Progenitor cell of endocrine pancreas (in vitro differentiated cells): ENCODE data around the gene PARVA. TPM values are rescaled to one million over a fixed set of nuclear protein-coding genes. Genes with fewer than 3 reads are reported as not detected.

Experiments used
- DNase-seq: peaks from one replicate; pipeline ENCODE4 v3.0.0; 2021; ENCODE audit warnings: low spot score; ENCODE audit not compliant: unreplicated experiment
- H3K27ac Mint-ChIP-seq: 2 replicates; pipeline ENCODE4 v1.8.0; 2021; ENCODE audit warnings: mild to moderate bottlenecking, moderate library complexity, mixed read lengths
- H3K27me3 Mint-ChIP-seq: 2 replicates; pipeline ENCODE4 v1.8.0; 2021; ENCODE audit warnings: mixed read lengths
- H3K36me3 Mint-ChIP-seq: 2 replicates; pipeline ENCODE4 v1.8.0; 2022; ENCODE audit warnings: mixed read lengths; ENCODE audit not compliant: insufficient read depth
- H3K4me1 Mint-ChIP-seq: 2 replicates; pipeline ENCODE4 v1.8.0; 2021; ENCODE audit warnings: low read depth, mixed read lengths
- H3K4me3 Mint-ChIP-seq: 2 replicates; pipeline ENCODE4 v1.8.0; 2021; ENCODE audit warnings: low read depth, mild to moderate bottlenecking, moderate library complexity, mixed read lengths
- H3K9me3 Mint-ChIP-seq: 2 replicates; pipeline ENCODE4 v1.8.0; 2021; ENCODE audit warnings: low read depth, mixed read lengths
- total RNA-seq: library from RNA; stranded (reverse); gene quantifications from 2 replicates; pipeline ENCODE4 v1.2.1, GENCODE V29; 2021
- TF ChIP-seq, protein P1 (sequence below): fragments of 200-600 bp; sonication (generic); IDR thresholded peaks from one replicate; pipeline ENCODE4 v1.5.0; 2021; ENCODE audit warnings: antibody characterized with exemption, mild to moderate bottlenecking; ENCODE audit not compliant: unreplicated experiment

PARVA gene
- total RNA-seq, 1 donor from 2014 or later, result 49.3 TPM

DNA sequence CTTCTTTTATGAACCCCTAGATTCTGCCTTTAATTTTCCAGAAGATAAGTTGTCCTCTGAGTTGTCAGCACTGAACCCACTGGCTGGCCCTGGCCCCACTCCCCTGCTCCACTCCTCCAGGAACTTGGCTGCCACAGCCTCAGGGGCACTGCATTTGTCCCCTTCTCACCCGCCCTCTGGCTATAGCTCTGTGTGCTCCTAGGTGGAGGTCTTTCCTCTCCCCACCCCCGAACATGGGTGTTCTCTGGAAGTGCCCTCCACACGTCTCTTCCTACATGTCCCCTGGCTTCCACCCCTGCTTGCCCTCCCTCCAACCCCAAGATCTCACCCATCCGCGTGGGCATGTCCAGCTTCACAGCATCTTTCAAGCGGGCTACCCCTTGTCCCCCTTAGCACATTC is 159.2 kb downstream of the PARVA start:
- TF ChIP-seq, protein P1, sequence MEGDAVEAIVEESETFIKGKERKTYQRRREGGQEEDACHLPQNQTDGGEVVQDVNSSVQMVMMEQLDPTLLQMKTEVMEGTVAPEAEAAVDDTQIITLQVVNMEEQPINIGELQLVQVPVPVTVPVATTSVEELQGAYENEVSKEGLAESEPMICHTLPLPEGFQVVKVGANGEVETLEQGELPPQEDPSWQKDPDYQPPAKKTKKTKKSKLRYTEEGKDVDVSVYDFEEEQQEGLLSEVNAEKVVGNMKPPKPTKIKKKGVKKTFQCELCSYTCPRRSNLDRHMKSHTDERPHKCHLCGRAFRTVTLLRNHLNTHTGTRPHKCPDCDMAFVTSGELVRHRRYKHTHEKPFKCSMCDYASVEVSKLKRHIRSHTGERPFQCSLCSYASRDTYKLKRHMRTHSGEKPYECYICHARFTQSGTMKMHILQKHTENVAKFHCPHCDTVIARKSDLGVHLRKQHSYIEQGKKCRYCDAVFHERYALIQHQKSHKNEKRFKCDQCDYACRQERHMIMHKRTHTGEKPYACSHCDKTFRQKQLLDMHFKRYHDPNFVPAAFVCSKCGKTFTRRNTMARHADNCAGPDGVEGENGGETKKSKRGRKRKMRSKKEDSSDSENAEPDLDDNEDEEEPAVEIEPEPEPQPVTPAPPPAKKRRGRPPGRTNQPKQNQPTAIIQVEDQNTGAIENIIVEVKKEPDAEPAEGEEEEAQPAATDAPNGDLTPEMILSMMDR, result no peak
- Mint-ChIP-seq H3K36me3 (peaks cover 3% of the 10 kb centered on the region), H3K4me1 (peaks cover 18% of the 10 kb centered on the region), H3K27ac (no peak overlapping the region), H3K9me3 (no peaks in the 10 kb centered on the region), H3K4me3 (no peak overlapping the region), H3K27me3 (peaks cover 12% of the 10 kb centered on the region)
- no peak for DNase-seq

DNA sequence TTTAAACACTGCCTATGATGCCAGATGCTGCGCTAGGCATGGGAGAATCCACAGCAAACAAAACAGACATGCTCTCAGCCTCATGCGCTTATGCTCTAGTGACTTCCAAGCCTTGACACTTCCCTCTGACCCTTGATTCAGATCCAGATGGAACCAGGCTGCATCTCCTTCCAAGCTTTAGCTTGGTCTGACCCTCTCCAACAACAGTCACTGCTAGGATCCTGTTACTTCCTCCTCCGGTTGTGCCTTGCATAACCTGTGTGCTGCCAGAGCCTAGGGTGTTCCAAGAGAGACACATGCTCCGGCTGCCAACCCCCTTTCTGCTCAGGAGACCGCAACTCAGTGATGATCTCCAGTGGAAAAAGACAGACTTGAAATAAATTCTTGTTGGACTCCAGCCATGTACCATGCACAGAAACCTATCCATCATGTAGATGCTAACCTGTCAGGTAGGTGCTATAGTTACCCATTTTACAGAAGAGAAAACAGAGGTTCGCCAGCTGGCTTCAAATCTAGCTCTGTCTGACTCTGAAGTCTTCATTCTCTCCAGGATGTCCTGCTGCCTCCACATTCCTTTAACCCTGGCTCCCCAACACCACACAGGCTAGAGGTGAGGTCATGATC is 160.5 kb downstream of the PARVA start:
- H3K27ac Mint-ChIP-seq, result peak overlapping the region; percentile 1
- no peaks in the 10 kb centered on the region for H3K9me3 Mint-ChIP-seq

DNA sequence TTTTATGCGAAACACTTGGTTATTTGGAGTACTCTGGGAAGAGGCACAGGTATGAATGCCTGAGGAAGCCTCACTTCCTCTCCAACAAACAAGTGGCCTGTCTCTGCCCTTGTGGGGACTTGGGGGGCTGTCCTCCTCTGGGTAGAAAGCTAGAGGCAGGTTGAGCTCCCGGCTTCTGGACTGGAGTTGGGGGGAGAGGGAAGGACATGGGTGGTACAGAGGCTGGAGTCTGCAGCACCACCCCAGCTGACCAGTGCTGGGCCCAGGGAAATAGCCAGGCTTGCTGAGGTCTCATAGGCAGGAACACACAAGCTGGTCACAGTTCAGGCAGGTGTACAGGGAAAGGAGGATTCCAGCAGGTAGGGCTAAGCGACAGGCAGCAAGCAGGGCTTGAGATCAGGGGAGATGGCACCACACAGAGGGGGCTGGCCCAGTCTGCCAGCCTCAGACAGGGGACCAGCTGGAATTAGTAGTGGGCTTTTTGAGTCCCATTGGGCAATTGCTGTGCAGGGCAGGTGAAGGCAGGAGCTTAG is 161.6 kb downstream of the PARVA start:
- Mint-ChIP-seq H3K4me1 (peaks cover 18% of the 10 kb centered on the region), H3K4me3 (no peak overlapping the region), H3K9me3 (no peaks in the 10 kb centered on the region), H3K27me3 (peaks cover 18% of the 10 kb centered on the region), H3K27ac (peak overlapping the region; percentile 76), H3K36me3 (no peaks in the 10 kb centered on the region)
- TF ChIP-seq, protein P1, result no peak
- no peak for DNase-seq

More for the DNA sequence above, 160.5 kb downstream of the PARVA start:
- Mint-ChIP-seq H3K4me3 (no peak overlapping the region), H3K36me3 (peaks cover under 1% of the 10 kb centered on the region), H3K27me3 (peaks cover 12% of the 10 kb centered on the region), H3K4me1 (peaks cover 18% of the 10 kb centered on the region)
- TF ChIP-seq, protein P1, result no peak
- no peak for DNase-seq

DNA sequence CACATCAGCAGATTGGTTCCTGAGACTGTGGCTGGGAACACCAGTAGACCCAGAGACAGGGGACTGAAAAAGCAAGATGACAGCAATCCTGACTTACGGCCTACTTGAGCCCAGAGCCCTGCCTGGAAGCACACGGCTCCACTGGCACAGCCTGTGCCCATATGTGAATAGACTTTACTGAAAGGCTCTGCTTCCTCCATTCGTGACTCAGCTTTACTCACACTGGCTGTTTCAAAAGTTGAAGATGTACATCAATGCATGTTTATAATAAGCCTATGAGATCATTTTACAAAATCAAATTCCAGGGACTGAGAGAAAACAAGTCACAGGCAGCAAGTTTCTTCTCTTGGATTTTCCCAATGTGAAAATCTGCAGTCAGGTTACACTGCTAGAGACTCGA is 162.2 kb downstream of the PARVA start:
- Mint-ChIP-seq H3K4me1 (peaks cover 17% of the 10 kb centered on the region), H3K27ac (no peak overlapping the region), H3K36me3 (no peaks in the 10 kb centered on the region), H3K9me3 (no peaks in the 10 kb centered on the region), H3K27me3 (peaks cover 19% of the 10 kb centered on the region), H3K4me3 (no peak overlapping the region)
- TF ChIP-seq, protein P1, result no peak
- DNase-seq, result no peak

DNA sequence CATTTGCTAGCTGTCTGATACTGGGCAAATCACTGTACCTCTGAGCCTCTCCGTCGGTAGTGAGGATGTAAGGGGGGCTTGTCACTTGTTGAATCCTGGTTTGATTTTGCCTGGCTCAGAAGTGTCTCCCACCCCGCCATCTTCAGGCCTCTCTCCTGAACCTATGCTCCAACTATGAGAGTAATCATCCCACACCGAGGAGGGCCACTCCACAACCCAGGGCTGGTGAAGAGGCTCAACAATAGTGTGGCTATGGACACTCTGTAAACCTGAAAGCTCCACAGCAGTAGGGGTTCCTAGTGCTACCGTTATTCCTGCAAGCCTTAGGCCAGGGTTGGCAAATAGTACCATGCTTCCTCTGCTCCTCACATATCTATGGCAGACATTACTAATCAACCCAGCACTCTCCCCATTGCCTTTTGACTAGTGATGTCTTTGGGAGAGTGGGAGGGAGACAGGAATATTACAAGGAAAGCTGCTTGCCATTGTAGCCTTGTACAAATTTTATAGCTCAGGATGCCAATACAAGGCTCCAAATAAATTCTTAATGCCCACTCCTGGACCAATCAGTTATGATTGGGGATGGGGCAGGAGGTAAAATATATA is 162.8 kb downstream of the PARVA start:
- H3K36me3 Mint-ChIP-seq, result no peaks in the 10 kb centered on the region
- peaks cover 11% of the 10 kb centered on the region for H3K4me1 Mint-ChIP-seq
- H3K27me3 Mint-ChIP-seq, result peaks cover 21% of the 10 kb centered on the region
- no peak for DNase-seq
- no peak overlapping the region for H3K4me3 Mint-ChIP-seq
- TF ChIP-seq, protein P1, result no peak
- no peaks in the 10 kb centered on the region for H3K9me3 Mint-ChIP-seq
- H3K27ac Mint-ChIP-seq, result no peak overlapping the region
